ENCODE results near the gene PRR5L.

PRR5L gene

DNA sequence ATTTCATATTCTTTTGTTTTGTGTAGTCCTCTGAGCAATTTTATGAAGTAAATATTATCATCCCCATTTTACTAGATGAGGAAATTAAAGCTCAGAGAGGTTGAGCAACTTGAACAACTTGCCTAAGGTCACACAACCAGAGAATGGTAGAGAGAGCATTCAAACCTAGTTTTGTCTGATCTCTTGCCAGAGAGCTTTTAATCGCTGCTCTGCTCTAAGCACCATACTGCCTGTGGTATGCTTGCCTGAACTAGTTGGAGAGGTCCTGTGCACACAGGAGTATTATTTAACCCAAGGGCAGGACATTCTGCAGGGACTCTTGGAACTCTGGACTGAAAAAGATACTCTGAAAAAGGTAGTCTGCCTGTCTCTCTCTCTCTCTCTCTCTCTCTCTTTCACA lies 175.5 kb downstream of the PRR5L start:
- H4K20me1 ChIP-seq (ENCODE audit: control insufficient read depth, insufficient read depth, low read depth, low read length) = no peaks in the 10 kb centered on the region
- no peak overlapping the region for H3K27ac ChIP-seq (ENCODE audit: low read depth, low read length)

GRCh38 chr11:36475192-36475591 lies 179.1 kb downstream of the PRR5L start:
- no peak for TF ChIP-seq EZH2phosphoT487 (IDR thresholded peaks at IDR 0.05; ENCODE audit: borderline replicate concordance, low read length)
- TF ChIP-seq, protein P1, sequence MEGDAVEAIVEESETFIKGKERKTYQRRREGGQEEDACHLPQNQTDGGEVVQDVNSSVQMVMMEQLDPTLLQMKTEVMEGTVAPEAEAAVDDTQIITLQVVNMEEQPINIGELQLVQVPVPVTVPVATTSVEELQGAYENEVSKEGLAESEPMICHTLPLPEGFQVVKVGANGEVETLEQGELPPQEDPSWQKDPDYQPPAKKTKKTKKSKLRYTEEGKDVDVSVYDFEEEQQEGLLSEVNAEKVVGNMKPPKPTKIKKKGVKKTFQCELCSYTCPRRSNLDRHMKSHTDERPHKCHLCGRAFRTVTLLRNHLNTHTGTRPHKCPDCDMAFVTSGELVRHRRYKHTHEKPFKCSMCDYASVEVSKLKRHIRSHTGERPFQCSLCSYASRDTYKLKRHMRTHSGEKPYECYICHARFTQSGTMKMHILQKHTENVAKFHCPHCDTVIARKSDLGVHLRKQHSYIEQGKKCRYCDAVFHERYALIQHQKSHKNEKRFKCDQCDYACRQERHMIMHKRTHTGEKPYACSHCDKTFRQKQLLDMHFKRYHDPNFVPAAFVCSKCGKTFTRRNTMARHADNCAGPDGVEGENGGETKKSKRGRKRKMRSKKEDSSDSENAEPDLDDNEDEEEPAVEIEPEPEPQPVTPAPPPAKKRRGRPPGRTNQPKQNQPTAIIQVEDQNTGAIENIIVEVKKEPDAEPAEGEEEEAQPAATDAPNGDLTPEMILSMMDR (IDR thresholded peaks at IDR 0.05; ENCODE audit: low read depth, low read length, poor library complexity, severe bottlenecking) = no peak
- no peaks in the 10 kb centered on the region for H3F3A ChIP-seq (ENCODE audit: control insufficient read depth, insufficient read depth)
- no peak overlapping the region for H3K4me3 ChIP-seq (ENCODE audit: low read length)
- H4K20me1 ChIP-seq (ENCODE audit: control insufficient read depth, insufficient read depth, low read depth, low read length) = no peaks in the 10 kb centered on the region
- no peaks in the 10 kb centered on the region for H3K9me3 ChIP-seq (ENCODE audit: control insufficient read depth, insufficient read depth, low read length)
- H3K27ac ChIP-seq (ENCODE audit: low read depth, low read length) = no peak overlapping the region
- no peaks in the 10 kb centered on the region for H3K9me2 ChIP-seq (replicated peaks; ENCODE audit: control insufficient read depth, low read length)
- H3K4me1 ChIP-seq (ENCODE audit: control insufficient read depth, low read length) = no peaks in the 10 kb centered on the region
- H3K27me3 ChIP-seq (ENCODE audit: control insufficient read depth, low read length) = peaks cover 6% of the 10 kb centered on the region; the same call in 1 of the 2 replicates
- H3K36me3 ChIP-seq (ENCODE audit: control insufficient read depth, low read length) = no peaks in the 10 kb centered on the region
- H3K79me2 ChIP-seq (ENCODE audit: control insufficient read depth, low read length) = no peaks in the 10 kb centered on the region
- H3K4me2 ChIP-seq (ENCODE audit: low read length) = no peak overlapping the region

More for the DNA sequence above, 175.5 kb downstream of the PRR5L start:
- no peaks in the 10 kb centered on the region for H3K36me3 ChIP-seq (ENCODE audit: control insufficient read depth, low read length)
- H3K79me2 ChIP-seq (ENCODE audit: control insufficient read depth, low read length) = no peaks in the 10 kb centered on the region
- H3K9me3 ChIP-seq (ENCODE audit: control insufficient read depth, insufficient read depth, low read length) = no peaks in the 10 kb centered on the region
- H3K4me2 ChIP-seq (ENCODE audit: low read length) = no peak overlapping the region
- TF ChIP-seq, protein P1 (IDR thresholded peaks at IDR 0.05; ENCODE audit: low read depth, low read length, poor library complexity, severe bottlenecking) = no peak
- H3K4me1 ChIP-seq (ENCODE audit: control insufficient read depth, low read length) = no peaks in the 10 kb centered on the region
- H3K9me2 ChIP-seq (replicated peaks; ENCODE audit: control insufficient read depth, low read length) = no peaks in the 10 kb centered on the region
- H3K27me3 ChIP-seq (ENCODE audit: control insufficient read depth, low read length) = peaks cover 8% of the 10 kb centered on the region; the same call in 1 of the 2 replicates
- H3K4me3 ChIP-seq (ENCODE audit: low read length) = no peak overlapping the region
- H3F3A ChIP-seq (ENCODE audit: control insufficient read depth, insufficient read depth) = no peaks in the 10 kb centered on the region

DNA sequence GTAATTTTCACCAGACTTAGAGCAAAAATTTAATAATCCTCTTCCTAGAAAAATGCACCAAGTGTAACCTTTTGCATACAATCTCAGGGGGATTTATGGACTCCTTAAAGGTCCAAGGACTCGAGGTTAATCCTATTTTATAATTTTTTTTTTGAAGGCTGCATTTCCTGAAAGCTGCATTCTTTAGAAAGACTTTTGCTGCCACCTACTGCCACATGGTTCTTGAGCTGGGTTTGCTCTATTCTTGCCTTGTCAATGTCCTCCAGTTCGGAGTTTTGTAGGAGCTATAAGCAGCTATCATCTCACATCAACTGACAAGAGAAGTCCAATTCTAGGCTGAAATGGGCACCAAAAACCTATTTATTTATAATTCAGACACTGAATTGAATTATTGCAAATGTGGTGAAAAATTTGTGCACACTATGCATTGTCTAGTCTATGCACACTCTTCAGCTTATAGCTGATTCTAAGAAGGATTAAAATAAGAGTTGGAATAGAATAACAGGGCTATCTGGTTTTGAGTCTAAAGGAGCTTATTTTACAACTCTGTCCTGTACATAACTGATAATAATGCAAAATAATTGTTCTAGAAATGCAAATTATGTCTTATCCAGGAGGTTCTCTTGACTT lies 182.7 kb downstream of the PRR5L start:
- Histone ChIP-seq H3K27ac (ENCODE audit: low read depth, low read length) (no peak overlapping the region), H3K4me3 (ENCODE audit: low read length) (no peak overlapping the region), H4K20me1 (ENCODE audit: control insufficient read depth, insufficient read depth, low read depth, low read length) (no peaks in the 10 kb centered on the region), H3K9me3 (ENCODE audit: control insufficient read depth, insufficient read depth, low read length) (no peaks in the 10 kb centered on the region), H3F3A (ENCODE audit: control insufficient read depth, insufficient read depth) (no peaks in the 10 kb centered on the region), H3K79me2 (ENCODE audit: control insufficient read depth, low read length) (no peaks in the 10 kb centered on the region), H3K4me1 (ENCODE audit: control insufficient read depth, low read length) (no peaks in the 10 kb centered on the region), H3K4me2 (ENCODE audit: low read length) (no peak overlapping the region), H3K36me3 (ENCODE audit: control insufficient read depth, low read length) (peaks cover under 1% of the 10 kb centered on the region; the same call in 1 of the 2 replicates), H3K9me2 (replicated peaks; ENCODE audit: control insufficient read depth, low read length) (no peaks in the 10 kb centered on the region), H3K27me3 (ENCODE audit: control insufficient read depth, low read length) (no peaks in the 10 kb centered on the region)
- TF ChIP-seq EZH2phosphoT487 (IDR thresholded peaks at IDR 0.05; ENCODE audit: borderline replicate concordance, low read length) = no peak
- TF ChIP-seq, protein P1 (IDR thresholded peaks at IDR 0.05; ENCODE audit: low read depth, low read length, poor library complexity, severe bottlenecking) = peak; percentile 51
